ENCODE results near the gene S100A2.
A peak's percentile ranks its signal among the peaks of the same experiment; 100 is the strongest.
"Not testable (repeated sequence)": the region's sequence is repeated elsewhere in the genome, so short reads cannot be mapped to it uniquely, and the experiment has no call there.

The S100A2 gene

DNA sequence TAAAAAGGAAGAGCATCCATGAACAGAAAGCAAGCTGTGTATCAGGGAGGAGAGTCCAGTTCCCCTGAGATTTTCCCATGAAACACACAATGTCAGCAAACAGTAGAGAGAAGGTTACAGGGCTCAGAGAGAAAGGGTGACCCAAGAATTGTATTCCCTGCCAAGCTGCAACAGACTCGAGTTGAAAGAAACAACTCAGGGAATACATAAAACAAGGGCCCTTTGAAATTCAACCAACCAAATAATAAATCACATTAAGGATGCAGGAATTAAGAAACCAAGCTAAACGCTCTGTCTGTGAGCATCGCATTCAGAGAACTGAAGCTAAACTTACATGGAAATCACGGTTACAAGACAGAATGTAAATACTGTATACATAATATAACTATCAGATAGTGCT lies 27.1 kb upstream of the S100A2 start:
- DNase-seq (ENCODE audit: low read depth in 2 of 2, low spot score in 1 of 2), result no peak

DNA sequence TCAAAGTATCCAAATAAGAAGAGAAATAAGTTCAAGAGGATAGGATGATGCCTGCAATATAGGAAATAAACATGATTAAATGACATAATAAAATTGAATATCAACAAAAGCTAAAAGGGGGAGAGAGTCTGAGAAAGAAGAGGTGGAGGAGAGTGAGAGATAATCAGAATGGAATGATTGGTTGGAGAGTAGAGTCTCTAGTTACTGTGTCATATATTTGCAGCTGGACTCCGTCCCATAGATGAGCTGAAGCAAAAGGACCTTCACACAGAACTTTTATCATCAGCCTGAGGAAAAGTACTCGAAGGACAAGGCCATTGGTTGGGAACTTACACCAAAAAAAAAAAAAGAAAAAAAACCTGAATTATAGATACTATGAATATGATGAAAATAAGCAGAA lies 22.8 kb upstream of the S100A2 start:
- DNase-seq (ENCODE audit: low read depth in 2 of 2, low spot score in 1 of 2), result no peak

DNA sequence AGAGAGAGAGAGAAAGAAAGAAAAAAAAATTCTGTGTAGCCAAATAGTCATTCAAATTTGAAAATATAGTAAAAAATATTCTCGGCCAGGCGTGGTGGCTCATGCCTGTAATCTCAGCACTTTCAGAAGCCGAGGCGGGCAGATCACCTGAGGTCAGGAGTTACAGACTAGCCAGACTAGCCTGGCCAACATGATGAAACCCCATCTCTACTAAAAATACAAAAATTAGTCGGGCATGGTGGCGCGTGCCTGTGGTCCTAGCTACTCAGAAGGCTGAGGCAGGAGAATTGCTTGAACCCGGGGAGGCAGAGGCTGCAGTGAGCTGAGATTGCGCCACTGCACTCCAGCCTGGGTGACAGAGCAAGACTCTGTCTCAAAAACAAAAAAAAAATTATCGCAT lies 22.4 kb upstream of the S100A2 start:
- DNase-seq (ENCODE audit: low read depth in 2 of 2, low spot score in 1 of 2), result not testable (repeated sequence)

DNA sequence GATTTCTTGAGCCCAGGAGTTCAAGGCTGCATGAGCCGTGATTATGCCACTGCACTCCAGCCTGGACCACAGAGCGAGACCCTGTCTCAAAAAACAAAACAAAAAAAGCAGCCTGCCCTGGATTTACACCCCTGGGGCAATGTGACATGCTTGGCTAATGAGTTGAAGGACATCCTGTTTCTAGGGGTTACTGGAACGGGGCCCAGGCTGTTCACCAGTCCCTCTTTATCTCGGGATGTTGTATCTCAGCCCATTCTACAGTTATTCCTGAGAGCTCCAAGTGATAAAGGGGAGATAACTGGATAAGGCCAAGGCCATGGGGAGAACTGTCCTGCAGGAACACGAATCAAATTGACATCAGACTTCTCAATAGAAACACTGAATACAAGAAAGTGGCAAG lies 21.7 kb upstream of the S100A2 start:
- no peak for DNase-seq (ENCODE audit: low read depth in 2 of 2, low spot score in 1 of 2)

DNA sequence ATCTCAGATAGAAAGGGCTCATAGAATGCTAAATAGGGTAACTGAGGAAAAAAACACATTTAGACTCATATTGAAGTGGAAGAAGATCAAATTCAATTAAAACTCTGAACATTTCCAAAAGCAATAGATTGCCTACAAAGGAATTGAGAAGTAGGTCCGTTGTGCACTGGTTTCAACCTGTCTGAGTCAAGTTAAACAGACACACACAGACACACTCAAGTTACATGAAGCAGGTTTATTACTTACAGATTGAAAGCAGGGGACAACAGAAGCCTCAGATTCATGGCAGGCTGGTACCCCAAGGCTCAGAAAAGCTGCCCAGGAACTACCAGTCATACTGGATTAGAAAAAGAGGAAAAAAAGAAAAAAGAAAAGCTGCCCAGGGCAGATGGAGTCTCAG lies 20.7 kb upstream of the S100A2 start:
- no peak for DNase-seq (ENCODE audit: low read depth in 2 of 2, low spot score in 1 of 2)

DNA sequence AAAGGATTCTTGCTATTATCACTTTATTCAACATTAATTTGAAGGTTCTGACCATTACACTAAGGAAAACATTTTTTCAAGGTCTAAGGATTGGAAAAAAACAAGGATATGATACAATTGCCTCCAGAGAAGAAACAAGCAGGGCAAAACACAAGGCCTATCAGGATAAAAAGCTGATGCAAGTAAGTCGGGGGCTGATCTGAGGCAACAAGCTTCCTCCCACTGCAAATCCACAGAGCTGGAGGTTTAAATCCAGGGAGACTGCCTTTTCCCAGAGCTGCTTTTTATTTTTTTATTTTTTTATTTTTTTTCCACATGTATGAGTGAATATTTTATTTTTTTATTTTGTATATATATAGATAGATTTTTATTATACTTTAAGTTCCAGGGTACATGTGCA lies 19.4 kb upstream of the S100A2 start:
- DNase-seq (ENCODE audit: low read depth in 2 of 2, low spot score in 1 of 2), result no peak

DNA sequence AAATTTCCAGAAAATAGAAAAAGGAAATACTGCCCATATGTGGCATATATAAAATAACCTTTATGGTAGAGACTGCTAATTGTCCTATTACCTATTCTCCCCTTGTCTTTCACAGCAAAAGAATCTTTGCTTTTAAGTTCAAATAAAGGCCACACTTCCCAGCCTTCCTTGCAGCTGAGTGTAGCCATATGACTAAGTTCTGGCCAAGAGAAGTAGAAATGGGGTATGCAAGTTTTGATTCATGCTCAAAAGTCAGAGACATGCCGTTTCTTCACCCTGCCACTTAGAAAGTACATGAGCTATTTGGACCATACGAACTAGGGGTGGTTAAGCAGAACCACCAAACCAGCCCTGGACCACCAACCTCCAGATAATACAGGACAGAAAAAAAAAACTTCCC lies 18.3 kb upstream of the S100A2 start:
- DNase-seq (ENCODE audit: low read depth in 2 of 2, low spot score in 1 of 2), result no peak

DNA sequence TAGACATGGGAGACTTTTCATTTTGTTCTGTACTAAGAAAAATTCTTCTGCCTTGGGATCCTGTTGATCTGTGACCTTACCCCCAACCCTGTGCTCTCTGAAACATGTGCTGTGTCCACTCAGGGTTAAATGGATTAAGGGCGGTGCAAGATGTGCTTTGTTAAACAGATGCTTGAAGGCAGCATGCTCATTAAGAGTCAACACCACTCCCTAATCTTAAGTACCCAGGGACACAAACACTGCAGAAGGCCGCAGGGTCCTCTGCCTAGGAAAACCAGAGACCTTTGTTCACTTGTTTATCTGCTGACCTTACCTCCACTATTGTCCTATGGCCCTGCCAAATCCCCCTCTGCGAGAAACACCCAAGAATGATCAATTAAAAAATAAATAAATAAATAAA lies 17.9 kb upstream of the S100A2 start:
- DNase-seq (ENCODE audit: low read depth in 2 of 2, low spot score in 1 of 2), result not testable (repeated sequence)

DNA sequence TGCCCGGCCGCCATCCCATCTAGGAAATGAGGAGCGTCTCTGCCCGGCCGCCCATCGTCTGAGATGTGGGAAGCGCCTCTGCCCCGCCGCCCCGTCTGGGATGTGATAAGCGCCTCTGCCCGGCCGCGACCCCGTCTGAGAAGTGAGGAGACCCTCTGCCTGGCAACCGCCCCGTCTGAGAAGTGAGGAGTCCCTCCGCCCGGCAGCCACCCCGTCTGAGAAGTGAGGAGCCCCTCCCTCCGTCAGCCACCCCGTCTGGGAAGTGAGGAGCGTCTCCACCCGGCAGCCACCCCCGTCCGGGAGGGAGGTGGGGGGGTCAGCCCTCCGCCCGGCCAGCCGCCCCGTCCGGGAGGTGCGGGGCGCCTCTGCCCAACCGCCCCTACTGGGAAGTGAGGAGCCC lies 17.2 kb upstream of the S100A2 start:
- not testable (repeated sequence) for DNase-seq (ENCODE audit: low read depth in 2 of 2, low spot score in 1 of 2)

DNA sequence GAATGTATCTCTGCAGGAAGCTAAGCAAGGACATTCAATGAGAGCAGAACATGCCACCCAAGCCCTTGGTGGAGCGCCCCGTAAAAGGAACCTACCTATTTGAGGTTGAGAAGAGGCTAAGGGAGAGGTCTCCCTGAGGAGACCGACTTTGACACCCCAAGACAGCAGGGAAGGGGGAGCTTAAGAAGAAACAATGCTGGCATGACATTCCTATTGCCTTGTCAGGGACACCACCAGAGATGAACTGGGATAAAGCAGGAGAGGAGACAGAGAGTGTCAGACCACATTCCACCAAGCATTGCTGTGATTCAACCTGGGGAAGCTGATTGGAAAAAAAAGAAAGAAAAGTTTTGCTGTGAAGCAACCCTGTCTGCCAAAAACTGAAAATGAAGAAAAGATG lies 13.3 kb upstream of the S100A2 start:
- no peak for DNase-seq (ENCODE audit: low read depth in 2 of 2, low spot score in 1 of 2)

DNA sequence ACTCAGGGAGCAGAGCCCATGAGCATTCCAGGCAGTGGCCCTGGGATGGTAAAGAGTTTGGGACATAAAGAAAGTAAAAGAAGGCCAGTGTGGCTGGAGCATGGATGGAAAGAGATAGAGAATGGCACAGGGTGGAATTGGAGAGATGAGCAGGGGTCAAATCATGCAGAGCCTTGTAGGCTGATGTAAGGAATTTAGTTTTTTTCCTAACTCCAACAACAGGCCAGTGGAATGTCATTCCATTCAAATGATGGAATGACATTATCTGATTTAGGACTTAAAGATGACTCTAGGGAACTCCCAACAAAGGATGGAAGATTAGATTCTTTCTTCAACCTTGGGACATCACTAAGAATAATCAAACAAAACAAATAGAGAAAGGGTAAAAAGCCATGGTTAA lies 12.8 kb upstream of the S100A2 start:
- DNase-seq (ENCODE audit: low read depth in 2 of 2, low spot score in 1 of 2), result no peak

DNA sequence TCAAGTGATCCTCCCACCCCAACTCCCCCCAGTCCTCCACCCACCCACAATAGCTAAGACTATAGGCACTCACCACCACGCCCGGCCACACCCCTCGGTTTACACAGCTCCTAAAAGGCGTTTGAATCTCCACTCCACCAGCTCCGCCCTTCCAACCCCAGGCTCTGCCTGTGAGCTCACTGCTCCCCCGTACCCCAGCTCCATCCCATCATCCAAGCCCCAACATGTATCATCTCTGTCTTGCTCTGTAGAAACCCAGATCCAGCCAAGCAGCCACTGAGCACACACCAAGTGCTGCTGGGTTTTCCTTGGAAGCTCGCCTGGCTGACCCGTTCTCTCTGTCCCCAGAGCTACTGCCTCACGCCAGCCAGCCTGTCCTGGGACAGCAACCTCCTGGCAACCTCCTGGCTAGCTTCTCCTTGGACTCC lies 12.0 kb upstream of the S100A2 start:
- no peak for DNase-seq (ENCODE audit: low read depth in 2 of 2, low spot score in 1 of 2)

DNA sequence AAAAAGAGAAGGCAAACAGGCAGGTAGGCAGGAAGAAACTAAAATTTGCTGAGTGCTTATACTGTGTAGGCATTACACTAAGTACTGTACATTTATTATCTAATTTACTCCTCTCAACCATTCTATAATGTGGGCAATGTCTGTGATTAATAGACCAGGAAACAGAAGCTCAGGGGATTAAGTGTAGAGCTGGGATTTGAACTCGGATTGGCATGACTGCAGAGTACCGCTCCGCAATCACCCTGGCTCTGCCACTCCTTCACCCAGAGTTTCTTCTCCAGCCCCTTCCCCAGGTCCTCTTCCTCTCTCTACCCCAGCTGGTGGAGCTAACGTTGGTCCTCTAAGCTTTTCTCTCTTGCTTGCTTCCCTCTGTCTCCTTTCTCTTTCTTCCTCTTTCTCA lies 11.5 kb upstream of the S100A2 start:
- DNase-seq (ENCODE audit: low read depth in 2 of 2, low spot score in 1 of 2), result no peak

DNA sequence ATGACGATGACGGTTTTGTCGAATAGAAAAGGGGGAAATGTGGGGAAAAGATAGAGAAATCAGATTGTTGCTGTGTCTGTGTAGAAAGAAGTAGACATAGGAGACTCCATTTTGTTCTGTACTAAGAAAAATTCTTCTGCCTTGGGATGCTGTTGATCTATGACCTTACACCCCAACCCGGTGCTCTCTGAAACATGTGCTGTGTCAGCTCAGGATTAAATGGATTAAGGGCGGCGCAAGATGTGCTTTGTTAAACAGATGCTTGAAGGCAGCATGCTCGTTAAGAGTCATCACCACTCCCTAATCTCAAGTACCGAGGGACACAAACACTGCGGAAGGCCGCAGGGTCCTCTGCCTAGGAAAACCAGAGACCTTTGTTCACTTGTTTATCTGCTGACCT lies 9.9 kb upstream of the S100A2 start:
- not testable (repeated sequence) for DNase-seq (ENCODE audit: low read depth in 2 of 2, low spot score in 1 of 2)

DNA sequence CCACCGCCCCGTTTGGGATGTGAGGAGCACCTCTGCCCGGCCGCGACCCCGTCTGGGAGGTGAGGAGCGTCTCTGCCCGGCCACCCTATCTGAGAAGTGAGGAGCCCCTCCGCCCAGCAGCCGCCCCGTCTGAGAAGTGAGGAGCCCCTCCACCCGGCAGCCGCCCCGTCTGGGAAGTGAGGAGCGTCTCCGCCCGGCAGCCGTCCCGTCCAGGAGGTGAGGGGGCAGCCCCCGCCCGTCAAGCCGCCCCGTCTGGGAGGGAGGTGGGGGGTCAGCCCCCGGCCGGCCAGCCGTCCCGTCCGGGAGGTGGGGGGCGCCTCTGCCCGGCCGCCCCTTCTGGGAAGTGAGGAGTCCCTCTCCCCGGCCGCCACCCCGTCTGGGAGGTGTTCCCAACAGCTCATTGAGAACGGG lies 9.4 kb upstream of the S100A2 start:
- DNase-seq (ENCODE audit: low read depth in 2 of 2, low spot score in 1 of 2), result not testable (repeated sequence)

DNA sequence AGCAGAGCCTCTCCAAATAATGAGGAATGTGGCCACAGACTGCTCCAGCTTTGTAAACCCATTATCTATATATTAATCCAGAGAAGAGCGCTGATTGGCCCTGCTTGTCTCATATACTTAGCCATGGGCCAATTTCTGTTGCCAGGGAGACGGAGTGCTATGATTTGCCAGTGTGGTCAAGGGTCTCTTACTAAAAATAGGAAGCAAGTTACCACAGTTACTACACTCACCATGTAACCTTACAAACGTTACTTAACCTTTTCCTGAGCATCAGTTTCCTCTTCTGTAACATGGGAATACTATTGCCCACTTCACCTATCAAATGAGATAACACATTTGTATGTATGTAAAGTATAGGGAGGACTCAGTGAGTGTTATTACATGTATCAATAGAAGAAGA lies 7.7 kb upstream of the S100A2 start:
- no peak for DNase-seq (ENCODE audit: low read depth in 2 of 2, low spot score in 1 of 2)

DNA sequence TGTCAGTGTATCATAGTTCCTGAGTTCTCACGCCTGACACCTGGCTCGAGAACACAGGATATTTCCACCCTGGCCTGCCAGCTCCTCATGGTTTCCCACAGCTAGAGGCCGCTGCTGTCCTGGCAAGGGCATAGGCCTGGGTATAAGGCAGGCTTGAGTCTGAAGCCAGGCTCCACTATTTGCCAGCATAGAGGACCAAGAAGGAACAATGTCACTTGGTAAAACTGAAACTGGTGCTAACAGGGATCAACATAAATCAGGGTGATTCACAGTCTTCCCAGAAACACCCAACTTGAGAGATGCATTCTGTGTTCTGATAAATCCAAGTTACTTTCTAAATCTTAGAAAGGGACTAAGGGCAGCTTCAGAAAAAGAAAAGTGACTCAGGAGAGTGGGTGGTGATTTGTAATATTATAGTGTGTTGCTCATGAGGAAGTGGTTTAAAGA lies 6.9 kb upstream of the S100A2 start:
- DNase-seq (ENCODE audit: low read depth in 2 of 2, low spot score in 1 of 2), result peak in 1 of 2 donors; percentile 18

DNA sequence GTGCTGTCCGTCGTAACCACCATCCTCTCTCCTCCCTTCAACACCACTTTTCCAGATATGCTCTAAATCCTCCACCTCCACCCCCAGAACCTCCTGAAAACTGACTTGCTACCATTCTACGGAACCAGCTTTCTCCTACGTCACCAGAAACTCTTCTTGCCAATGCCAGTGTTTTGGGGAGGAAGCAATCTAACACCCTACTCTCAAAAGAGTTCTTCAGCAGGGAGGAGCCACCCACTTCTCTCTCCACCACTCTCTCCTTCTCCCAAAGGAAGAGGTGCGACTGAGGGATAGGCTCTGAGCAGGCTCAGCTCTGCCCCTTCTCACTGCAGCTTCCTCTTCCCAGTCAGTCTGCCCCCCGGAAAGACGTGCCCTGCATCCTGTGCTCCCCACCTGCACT lies 6.1 kb upstream of the S100A2 start:
- no peak for DNase-seq (ENCODE audit: low read depth in 2 of 2, low spot score in 1 of 2)

DNA sequence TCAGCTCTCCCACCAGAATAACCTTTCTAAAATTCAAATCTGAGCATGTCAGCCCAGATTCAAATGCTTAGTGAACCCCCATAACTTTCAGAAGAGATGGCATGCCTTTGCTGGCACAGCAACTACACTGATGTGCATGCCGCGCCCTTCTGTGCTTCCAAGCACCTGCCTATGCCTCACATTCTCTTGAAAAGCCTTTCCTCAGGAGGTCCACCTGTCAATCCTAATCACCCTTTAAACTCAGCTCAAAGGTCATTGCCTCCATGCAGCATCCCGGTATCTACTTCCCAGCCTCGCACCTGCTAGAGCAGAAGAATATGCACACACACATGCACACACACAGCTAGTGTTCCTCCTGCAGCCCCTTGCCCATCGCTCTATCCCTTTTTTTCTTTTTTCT lies 5.2 kb upstream of the S100A2 start:
- DNase-seq (ENCODE audit: low read depth in 2 of 2, low spot score in 1 of 2), result no peak

DNA sequence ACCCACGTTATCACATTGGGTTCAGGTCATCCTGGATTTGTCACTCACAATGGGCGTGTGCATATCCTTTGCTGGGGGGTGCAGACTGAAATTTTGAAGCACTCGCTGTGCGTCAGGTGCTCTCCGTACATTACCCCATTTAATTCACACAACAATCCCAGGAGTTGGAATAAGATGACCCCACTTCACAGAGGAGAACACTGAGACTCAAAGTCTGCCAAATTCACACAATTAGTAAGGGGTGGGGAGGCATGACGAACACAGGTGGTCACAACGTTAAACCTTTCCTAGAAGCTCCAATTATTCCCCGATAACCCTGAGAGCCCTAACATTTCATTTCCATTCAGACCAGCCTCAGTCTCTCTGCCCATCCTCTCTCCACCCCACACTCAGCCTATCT lies 3.8 kb upstream of the S100A2 start:
- no peak for DNase-seq (ENCODE audit: low read depth in 2 of 2, low spot score in 1 of 2)

DNA sequence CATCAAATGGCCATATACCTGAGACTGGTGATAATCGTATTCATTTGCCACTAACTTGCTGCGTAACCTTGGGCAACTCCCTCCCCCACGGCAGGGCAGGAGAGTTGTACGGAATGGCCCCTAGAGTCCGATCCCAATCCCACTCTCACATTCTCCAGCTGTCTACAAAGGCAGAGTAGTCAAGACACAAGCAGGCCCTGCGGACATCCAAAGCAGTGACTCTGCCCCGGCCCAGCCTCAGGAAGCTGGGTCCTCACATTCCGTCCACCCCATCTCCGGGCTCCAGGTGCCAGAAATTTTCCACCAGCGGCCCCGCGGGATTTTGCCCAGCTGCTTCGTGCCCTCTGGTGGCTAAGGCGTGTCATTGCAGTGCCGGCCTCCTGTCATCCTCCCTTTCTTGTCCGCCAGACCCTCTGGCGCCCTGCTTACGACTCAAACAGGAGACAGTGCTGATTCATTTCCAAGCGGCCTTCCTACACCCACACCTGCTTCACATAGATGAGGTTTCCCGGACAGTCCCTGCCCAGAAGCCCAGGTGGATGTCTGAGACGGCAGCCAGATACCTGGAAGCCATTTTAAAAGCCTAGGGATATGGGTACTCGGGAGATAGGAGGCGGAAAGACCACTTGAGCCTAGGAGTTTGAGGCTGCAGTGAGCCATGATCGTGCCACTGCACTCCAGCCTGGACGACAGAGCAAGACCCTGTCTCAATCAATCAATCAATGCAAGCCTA lies 2.9 kb upstream of the S100A2 start:
- peak; percentile 62 to 65 for DNase-seq (ENCODE audit: low read depth in 2 of 2, low spot score in 1 of 2)

DNA sequence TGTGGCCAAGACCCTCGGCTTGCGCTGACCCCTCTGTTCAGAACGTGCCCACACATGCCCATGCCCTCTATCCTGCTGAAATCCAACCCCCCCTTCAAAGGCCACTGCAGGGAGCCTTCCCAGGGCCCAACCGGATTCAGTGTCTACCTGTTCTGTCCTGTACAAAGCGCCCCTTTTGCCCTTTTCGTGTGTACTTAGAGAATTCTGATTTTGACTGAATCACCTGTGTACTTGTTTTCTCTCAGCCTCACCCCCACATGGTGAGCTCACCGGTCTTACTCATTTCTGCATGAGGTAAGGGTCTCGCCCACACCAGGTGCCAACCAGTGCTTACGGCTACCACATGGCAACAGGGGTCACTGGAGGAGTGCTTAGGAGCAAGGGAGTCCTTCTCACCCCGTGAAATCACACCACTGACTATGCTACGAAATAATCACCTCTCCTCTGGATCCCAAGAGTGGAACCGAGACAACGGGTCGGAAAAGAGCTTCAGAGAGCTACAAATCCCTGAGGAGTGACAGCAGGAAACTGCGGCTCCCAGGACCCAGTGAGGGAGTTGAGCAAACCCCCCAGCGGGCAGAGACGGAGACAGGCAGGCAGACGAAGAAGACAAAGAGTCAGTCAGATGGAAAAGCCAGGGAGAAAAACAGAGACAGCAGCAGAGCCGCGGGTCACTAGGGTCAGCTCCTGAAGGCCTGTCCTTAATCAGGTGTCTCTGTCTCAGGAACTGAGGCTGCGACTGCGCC lies 2.1 kb upstream of the S100A2 start:
- DNase-seq (ENCODE audit: low read depth in 2 of 2, low spot score in 1 of 2), result no peak

Measured in stimulated activated CD8-positive, alpha-beta memory T cell treated with anti-CD3 and anti-CD28 coated beads, Interleukin-4, amount 100 ng/mL, for 1 hour (primary cell).